ENCODE results near the gene LGALS8. TPM values are rescaled to one million over a fixed set of nuclear protein-coding genes. Genes with fewer than 3 reads are reported as not detected.

LGALS8 gene
- total RNA-seq, 2 donors from 2014 or later = 33.5 to 58.4 TPM

DNA sequence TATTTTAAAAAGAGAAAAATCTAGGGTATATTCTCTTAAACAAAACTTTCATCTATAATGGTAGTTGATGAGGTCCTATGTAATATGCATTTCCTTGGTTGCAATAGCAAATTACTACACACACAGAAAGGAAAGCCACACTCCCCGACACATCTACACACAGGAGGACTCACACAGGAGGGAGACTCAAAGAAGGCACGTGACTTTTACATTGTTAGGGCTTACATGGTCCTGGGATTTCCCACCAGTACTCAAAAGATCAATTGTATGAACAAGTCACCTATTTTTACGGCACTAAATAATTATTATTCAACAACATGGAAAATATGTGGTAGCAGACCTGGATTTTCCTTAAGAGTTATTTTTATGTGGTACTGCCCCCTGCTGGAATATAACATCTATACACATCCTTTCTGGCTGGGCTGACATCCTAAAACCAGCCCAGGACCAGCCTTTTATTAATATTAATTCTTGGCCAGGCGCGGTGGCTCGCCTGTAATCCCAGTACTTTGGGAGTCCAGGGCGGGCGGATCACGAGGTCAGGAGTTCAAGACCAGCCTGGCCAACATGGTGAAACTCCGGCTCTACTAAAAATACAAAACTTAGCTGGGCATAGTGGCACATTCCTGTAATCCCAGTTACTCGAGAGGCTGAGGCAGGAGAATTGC is 33.9 kb upstream of the LGALS8 start:
- Histone ChIP-seq H3K36me3 (no peaks in the 10 kb centered on the region), H3K4me3 (no peak overlapping the region), H3K4me1 (no peaks in the 10 kb centered on the region), H3K9me3 (no peaks in the 10 kb centered on the region), H3K27me3 (no peaks in the 10 kb centered on the region), H3K27ac (no peak overlapping the region), H3K9ac (ENCODE audit: low read depth in 2 of 2, low read length in 2 of 2) (no peak overlapping the region)
- intact Hi-C loops (cut with DNase I) = loop anchor here (2.0 kb wide), 1 partner anchor 379 kb away; no protein-coding TSS in a partner anchor
- no peak for DNase-seq
- TF ChIP-seq, protein P1, sequence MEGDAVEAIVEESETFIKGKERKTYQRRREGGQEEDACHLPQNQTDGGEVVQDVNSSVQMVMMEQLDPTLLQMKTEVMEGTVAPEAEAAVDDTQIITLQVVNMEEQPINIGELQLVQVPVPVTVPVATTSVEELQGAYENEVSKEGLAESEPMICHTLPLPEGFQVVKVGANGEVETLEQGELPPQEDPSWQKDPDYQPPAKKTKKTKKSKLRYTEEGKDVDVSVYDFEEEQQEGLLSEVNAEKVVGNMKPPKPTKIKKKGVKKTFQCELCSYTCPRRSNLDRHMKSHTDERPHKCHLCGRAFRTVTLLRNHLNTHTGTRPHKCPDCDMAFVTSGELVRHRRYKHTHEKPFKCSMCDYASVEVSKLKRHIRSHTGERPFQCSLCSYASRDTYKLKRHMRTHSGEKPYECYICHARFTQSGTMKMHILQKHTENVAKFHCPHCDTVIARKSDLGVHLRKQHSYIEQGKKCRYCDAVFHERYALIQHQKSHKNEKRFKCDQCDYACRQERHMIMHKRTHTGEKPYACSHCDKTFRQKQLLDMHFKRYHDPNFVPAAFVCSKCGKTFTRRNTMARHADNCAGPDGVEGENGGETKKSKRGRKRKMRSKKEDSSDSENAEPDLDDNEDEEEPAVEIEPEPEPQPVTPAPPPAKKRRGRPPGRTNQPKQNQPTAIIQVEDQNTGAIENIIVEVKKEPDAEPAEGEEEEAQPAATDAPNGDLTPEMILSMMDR (IDR thresholded peaks at IDR 0.05) = peak; percentile 59

GRCh38 chr1:236491469-236492136 is 32.2 kb upstream of the LGALS8 start:
- H3K27me3 ChIP-seq = no peaks in the 10 kb centered on the region
- intact Hi-C loops (cut with DNase I) = no loop called here
- TF ChIP-seq, protein P1 (IDR thresholded peaks at IDR 0.05) = no peak
- H3K9ac ChIP-seq (ENCODE audit: low read depth in 2 of 2, low read length in 2 of 2) = no peak overlapping the region
- no peaks in the 10 kb centered on the region for H3K4me1 ChIP-seq
- no peak overlapping the region for H3K27ac ChIP-seq
- no peaks in the 10 kb centered on the region for H3K9me3 ChIP-seq
- H3K4me3 ChIP-seq = no peak overlapping the region
- DNase-seq = no peak
- no peaks in the 10 kb centered on the region for H3K36me3 ChIP-seq

- intact Hi-C loops (cut with DNase I) = no loop called here
- no peak overlapping the region for H3K27ac ChIP-seq
- no peaks in the 10 kb centered on the region for H3K9me3 ChIP-seq
- H3K4me3 ChIP-seq = no peak overlapping the region
- H3K4me1 ChIP-seq = no peaks in the 10 kb centered on the region
- TF ChIP-seq, protein P1 (IDR thresholded peaks at IDR 0.05) = no peak
- no peak for DNase-seq
- no peaks in the 10 kb centered on the region for H3K27me3 ChIP-seq
- H3K36me3 ChIP-seq = no peaks in the 10 kb centered on the region
- H3K9ac ChIP-seq (ENCODE audit: low read depth in 2 of 2, low read length in 2 of 2) = no peak overlapping the region
Measured at GRCh38 chr1:236492378-236492777, 31.4 kb upstream of the LGALS8 start.

DNA sequence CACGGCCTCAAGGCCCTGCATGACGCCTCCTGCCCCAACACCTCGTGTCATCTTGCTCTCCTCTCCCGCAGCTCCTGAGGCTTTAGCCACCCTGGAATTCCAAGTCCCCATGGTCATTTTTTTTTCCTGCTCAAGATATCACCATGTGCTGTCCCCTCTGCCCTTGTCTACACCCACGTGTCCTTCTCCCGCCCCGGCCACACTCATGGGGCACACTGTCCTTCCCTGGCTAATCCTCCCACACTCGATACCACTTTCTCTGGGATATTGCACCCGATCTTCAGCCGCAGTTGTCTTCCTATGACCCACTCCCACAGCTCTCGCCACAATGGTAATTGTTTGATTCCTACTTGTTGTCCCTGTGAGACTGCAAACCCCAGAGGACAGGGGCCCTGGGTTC is 29.7 kb upstream of the LGALS8 start:
- no peak overlapping the region for H3K9ac ChIP-seq (ENCODE audit: low read depth in 2 of 2, low read length in 2 of 2)
- DNase-seq = no peak
- no peak overlapping the region for H3K4me3 ChIP-seq
- H3K36me3 ChIP-seq = no peaks in the 10 kb centered on the region
- TF ChIP-seq, protein P1 (IDR thresholded peaks at IDR 0.05) = no peak
- no peaks in the 10 kb centered on the region for H3K4me1 ChIP-seq
- H3K27ac ChIP-seq = no peak overlapping the region
- H3K27me3 ChIP-seq = no peaks in the 10 kb centered on the region
- H3K9me3 ChIP-seq = no peaks in the 10 kb centered on the region
- intact Hi-C loops (cut with DNase I) = no loop called here

GRCh38 chr1:236494586-236495466 is 29.0 kb upstream of the LGALS8 start:
- intact Hi-C loops (cut with DNase I) = no loop called here

More at GRCh38 chr1:236494586-236495466, 29.0 kb upstream of the LGALS8 start:
- Histone ChIP-seq H3K4me1 (no peaks in the 10 kb centered on the region), H3K9ac (ENCODE audit: low read depth in 2 of 2, low read length in 2 of 2) (no peak overlapping the region), H3K36me3 (no peaks in the 10 kb centered on the region), H3K4me3 (no peak overlapping the region), H3K27ac (no peak overlapping the region), H3K9me3 (no peaks in the 10 kb centered on the region), H3K27me3 (no peaks in the 10 kb centered on the region)
- TF ChIP-seq, protein P1 (IDR thresholded peaks at IDR 0.05) = no peak
- no peak for DNase-seq
